ENCODE results near the gene FAIM2.

The FAIM2 gene

GRCh38 chr12:49939307-49939706 is 35.6 kb upstream of the FAIM2 start:
- DNase-seq: no peak

DNA sequence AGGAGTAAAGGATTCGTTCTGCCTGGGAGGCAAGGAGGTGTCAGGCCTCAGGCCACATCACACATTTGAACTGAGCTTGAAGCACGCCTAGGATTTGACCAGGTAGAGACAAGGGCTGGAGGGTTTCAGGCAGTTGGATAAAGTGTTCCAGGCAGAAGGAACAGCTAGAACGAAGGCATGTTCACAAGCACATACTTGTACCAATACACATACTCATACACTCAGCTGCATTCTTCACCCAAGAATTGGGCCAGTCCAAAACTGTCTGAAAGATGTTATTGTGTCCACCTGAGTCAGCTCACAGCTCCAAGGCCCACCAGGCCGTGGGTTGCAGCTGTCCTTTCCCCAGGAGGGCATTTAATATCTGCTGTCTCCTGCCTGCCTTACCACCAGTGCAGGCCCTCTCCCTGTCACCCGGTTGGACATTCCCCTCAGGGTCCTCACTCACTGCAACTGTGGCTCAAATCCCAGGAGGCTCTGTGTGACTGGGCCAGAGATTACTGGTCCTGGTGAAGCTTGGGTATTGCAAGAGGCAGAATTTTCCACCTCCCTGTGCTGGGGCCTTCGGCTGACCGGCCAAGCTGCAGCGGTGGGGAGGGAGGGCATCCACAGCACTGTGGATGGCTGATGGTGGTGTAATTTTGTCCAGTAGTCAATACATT is 34.1 kb upstream of the FAIM2 start:
- no peak for DNase-seq

DNA sequence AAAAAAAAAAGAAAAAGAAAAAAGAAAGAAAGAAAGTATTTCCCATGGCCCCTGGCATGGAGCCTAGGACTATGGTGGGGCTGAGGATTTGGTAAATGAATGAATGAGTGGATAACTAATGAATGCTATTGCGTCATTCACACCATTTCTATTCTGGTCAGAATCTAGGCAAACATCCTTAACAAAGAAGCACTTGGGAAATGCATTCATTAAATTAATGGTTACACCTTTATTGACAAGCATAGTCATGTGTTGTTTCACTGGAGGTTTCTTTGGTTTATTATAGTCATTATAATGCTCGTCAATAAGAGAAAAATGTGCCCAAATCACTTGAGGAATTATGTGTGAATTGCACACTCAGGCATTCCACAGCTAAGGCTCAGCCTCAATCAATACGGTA is 33.2 kb upstream of the FAIM2 start:
- DNase-seq: no peak

GRCh38 chr12:49934505-49934904 is 30.8 kb upstream of the FAIM2 start:
- no peak for DNase-seq

DNA sequence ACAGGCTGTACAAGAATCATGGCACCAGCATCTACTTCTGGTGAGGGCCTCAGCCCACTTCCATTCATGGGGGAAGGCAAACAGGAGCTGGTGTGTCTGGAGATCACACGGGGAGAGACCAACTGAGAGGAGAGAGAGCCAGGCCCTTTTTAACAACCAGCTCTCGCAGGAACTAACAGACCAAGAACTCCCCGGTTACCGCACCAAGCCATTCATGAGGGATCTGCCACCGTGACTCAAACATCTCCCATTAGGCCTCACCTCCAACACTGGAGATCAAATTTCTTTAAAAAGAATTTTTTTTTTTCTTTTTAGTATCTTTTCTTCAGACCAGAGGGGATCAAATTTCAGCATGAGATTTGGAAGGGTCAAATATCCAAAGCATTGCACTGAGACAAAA is 30.1 kb upstream of the FAIM2 start:
- no peak for DNase-seq

DNA sequence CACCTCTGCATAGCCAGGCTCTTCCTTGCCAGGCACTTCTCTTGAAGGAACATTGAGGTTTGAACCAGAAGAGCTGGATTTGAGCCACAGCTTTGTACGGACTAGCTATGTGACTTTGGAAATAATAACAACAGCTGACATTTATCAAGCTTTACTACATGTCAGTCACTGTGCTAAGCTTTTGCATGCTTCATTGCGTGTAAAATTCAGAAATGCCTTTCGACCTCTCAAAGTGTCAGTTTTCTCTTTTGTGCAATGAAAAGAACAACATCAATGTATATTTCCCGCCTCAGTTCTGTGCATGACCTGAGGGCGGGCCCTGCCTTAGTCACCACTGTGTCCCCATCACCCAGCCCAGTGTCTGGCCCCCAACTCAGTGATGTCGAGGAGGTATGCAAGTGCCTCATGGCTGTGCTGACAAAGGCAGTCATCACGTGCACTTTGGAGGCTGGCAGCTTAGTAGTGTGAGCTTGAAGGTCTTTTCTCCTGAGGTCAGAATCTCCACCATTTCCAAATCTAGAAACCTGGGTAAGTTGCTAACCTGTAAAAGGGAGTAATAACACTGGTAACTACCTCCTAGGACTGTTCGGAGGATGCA is 28.9 kb upstream of the FAIM2 start:
- no peak for DNase-seq

GRCh38 chr12:49932023-49932422 is 28.3 kb upstream of the FAIM2 start:
- no peak for DNase-seq

DNA sequence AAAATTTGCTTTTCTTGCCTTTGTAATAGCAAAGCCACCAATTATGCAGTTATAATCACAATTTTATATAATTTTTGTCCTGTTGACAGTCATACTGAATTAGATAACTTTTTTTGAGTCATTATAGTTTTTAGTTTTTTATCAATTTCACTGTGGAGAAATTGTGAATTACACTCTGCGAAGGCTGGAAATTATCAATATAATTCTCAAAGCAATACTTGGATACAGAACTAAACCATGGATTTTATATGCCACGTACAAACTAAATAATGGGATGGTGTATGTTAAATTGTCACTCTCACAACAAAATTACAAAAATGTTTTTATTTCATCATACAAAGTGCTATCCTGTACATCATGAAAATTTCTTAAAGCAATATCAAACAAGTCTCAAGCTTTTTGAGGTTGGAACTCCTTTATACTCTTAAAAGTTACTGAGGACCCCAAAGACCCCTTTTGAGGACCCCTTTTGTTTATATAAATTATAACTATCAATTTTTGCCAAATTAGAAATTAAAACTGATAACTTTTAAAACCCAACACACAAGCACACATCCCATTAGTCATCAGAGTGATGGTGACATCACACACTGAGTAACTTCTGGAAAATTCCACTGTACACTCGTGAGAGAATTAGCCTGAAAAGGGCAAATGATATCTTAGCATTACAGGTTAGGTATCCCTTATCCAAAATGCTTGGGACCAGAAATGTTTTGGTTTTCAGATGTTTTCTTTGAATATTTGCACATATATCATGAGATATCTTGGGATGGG is 27.0 kb upstream of the FAIM2 start:
- no peak for DNase-seq

DNA sequence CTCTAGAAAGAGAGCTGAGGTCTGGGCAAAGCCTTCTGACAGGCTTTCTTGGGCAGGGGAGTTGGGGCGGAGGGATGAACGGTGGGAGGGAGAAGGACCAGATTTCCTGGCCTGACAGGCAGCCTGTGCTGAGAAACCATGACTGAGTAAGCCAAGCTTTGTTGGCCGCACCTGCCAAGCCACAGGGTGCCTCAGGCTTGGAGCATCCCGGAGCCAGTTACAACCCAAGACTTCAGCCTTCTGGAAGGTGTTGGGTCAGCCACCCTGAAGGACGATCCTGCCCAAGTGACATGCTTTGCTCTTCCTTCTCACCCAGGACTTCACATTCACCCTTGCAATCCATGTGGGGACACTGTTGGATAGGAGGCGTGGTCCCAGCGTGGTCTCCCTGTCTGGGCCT is 25.9 kb upstream of the FAIM2 start:
- DNase-seq: no peak

DNA sequence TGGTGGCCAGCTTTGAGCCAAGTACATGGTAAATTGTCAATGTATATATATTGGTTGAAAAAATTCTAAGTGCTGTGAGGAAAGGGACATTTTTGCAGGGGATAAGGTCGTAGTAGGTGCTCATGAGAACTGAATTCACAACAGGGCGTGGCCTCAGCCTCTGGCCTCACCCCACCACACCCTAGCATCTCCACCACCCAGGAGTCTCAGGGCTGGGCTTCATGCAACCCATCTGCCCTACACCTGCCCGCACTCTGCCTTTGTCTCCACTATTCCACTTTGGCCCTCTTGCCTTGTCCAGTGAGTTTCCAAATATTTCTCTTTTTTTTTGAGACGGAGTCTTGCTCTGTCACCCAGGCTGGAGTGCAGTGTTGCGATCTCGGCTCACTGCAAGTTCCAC is 24.8 kb upstream of the FAIM2 start:
- no peak for DNase-seq

DNA sequence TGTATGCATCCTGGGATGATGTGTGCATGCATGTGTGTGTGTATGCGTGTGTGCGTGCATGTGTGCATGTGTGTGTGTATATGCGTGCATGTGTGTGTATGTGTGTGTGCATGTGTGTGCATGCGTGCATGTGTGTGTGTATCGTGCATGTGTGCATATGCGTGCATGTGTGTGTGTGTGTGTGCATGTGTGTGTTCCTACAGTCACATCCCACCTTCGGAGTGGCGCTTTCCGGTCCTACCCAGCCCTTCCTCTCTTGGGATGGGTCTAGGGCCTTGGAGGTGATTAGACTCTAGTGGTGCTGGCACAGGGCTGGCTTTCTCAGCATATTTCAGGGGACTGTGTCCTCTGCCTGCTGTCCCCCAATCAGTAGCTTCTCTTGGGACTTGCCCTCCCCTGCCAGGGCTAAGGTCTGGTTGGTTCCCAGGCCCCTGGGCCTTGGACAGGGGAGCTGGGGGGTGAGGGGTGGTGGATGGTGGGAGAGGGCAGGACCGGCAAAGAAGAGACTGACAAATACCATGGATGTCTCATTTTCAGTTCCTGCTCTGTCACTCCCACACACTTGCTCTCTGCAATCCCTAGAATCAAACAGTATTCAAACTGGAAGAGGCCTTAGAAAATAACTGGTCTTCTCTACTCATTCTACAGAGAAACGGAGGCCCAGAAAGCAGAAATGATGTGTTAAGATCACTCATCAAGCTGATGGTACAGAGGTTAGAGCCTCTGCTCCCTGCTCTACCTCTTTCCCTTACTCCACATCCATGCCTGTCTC is 21.9 kb upstream of the FAIM2 start:
- no peak for DNase-seq

DNA sequence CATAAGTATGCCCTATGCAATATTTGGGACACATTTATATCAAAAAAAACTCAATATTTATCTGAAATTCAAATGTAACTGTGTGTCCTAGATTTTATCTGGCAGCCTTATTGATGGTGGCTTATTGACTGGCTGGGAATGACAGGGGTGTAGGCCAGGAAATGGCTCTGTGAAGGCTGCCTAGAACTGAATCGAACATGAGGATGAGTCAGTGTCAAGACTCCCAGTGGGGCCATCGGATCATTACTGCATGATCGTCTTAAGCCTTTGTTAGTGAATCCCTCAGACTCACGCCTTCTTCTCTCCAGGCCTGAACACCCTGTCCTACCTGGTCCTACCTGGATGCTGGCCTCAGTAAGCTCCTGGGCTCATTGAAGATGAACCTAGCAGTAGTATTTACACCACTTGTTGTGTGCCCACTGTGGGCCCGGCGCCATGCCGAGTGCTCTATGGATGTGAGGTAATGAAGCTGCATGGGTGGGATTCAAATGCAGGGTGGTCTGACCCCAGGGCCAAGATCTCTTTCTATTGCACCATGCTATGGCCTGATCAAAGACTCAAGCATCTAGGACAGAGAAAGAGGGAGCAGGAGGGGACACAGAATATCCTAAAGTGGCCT is 21.0 kb upstream of the FAIM2 start:
- no peak for DNase-seq

DNA sequence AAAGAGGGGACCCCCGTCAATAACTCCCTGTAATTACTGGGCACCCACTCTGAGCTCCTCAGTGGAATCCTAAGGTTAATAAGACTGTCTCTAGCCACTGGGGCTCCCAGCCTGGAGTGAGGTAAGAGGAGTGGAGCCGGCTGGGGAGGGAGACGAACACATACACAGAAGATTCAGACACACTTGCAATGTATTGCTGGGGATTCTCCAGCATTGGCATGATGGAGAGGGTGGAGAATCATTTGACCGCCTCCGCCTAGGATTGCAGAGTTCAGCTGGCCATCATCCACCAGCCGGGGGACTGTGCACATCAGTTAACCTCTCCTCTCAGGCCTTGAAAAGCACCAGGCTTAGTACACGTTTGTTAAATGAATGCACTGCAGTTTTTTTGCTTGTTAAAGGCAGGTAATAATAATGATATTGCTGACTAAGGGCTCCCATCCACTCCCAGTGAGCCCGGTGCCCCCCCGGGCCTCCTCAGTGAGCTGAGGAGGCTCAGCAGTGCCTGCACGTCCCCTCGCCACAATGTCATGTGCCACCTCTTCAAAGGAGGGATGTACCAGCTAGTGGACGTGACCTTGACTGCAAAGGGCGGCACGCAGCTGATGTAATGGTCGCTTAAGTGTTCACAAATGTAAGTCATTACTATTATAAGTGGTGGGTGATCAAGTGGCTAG is 20.3 kb upstream of the FAIM2 start:
- DNase-seq: no peak

GRCh38 chr12:49923035-49923644 is 19.4 kb upstream of the FAIM2 start:
- DNase-seq: no peak

- no peak for DNase-seq
Measured at GRCh38 chr12:49922349-49923034, 18.8 kb upstream of the FAIM2 start.

- DNase-seq: no peak
Measured at GRCh38 chr12:49921936-49922335, 18.2 kb upstream of the FAIM2 start.

- no peak for DNase-seq
Measured at GRCh38 chr12:49921299-49921698, 17.6 kb upstream of the FAIM2 start.

- no peak for DNase-seq
Measured at GRCh38 chr12:49920915-49921286, 17.2 kb upstream of the FAIM2 start.

GRCh38 chr12:49920241-49920914 is 16.7 kb upstream of the FAIM2 start:
- no peak for DNase-seq

DNA sequence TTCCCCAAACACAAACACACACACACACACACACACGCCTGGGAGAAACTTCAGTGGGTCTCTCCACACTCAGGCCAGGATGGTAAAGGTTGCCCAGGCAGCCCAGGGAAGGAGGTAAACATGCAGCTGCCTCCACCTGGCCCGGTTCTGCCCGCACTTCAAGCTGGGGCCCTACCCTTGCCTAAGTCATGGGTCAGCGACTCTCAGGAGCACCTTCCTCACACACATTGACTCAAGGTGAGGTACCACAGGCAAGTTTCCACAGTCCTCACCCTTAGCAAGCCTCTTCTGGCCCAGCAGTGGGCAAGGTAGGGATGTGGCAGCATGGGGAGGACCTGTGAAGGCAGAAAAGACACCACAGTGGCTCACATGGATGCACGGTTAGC is 14.1 kb upstream of the FAIM2 start:
- no peak for DNase-seq

All from NCI-H2081 (cell line).